ENCODE data around the gene ACTR5.

DNA sequence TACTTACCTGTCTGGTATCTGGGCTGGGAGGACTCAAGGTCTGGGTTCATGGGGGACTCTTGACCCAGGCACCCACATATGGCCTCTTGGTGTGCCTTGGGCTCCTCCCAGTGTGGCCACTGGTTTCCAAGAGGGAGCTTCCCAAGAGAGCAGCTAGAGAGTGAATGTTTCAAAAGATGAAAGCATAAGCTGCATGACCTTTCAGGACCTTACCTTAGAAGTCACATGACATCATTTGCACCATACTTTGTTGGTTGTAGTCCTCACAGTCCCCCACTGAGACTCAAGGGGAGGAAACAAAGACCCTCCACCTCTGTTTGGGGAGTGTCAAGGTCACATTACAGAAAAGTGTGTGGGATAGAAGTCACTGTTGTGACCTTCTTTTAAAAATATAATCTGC lies 13.9 kb downstream of the ACTR5 start:
- TF ChIP-seq POLR2A (IDR thresholded peaks at IDR 0.05; ENCODE audit: low read depth, low read length) (no peak), POLR2AphosphoS5 (IDR thresholded peaks at IDR 0.05; ENCODE audit: low read depth, low read length) (no peak), TAF1 (IDR thresholded peaks at IDR 0.05; ENCODE audit: borderline replicate concordance, low read depth, low read length) (no peak)

All from GM12892 (cell line).